NCI-H128 (cell line): ENCODE results near the gene MRPS34.
"Not testable (repeated sequence)": the region's sequence is repeated elsewhere in the genome, so short reads cannot be mapped to it uniquely, and the experiment has no call there.

Experiments
- DNase-seq: peaks from one replicate; lab custom pipeline; 2025; ENCODE audit not compliant: unreplicated experiment; lab: John Stamatoyannopoulos, UW

The MRPS34 gene

GRCh38 chr16:1757714-1758461 is 15.0 kb downstream of the MRPS34 start:
- no peak for DNase-seq

DNA sequence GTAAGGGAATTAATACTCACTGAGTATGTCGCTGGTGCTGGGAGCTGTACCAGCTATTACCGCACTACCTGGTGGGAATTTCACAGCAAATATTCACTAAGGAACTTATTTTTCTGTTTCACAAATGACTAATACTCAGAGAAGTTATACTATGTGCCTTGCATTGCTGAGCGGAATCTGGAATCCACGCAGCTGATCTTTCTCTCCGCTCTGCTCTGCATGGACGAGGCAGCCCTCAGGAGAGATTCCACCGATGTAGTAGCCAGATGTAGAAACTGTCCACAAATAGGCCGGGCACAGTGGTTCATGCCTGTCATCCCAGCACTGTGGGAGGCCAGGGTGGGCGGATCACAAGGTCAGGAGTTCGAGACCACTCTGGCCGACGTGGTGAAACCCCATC is 18.7 kb downstream of the MRPS34 start:
- no peak for DNase-seq

- DNase-seq: no peak
These were observed 20.1 kb downstream of the MRPS34 start for GRCh38 chr16:1752853-1753252.

GRCh38 chr16:1751946-1752345 is 21.0 kb downstream of the MRPS34 start:
- no peak for DNase-seq

GRCh38 chr16:1749152-1750117 is 23.5 kb downstream of the MRPS34 start:
- no peak for DNase-seq

- no peak for DNase-seq
These were observed 25.0 kb downstream of the MRPS34 start for GRCh38 chr16:1747934-1748333.

DNA sequence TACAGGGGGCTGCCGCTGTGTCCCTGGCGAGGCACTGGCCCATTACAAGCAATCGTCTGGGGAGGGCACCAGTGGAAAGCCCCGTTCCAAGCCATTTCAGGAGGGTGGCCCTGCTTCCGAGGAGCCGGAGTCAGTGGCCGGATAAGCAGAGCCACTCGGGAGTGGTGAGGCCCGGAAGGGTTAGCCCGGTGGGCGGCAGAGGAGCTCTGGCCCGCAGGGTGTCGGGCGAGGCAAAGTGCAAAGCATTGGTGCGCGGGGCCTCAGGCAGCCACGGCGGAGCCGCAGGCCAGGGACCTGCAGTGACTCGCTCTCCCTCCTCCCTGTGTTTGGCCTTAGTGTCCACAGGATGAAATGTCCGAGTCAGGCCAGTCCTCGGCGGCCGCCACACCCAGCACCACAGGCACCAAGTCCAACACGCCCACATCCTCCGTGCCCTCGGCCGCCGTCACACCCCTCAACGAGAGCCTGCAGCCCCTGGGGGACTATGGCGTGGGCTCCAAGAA is 26.2 kb downstream of the MRPS34 start:
- no peak for DNase-seq

GRCh38 chr16:1745900-1746692 is 26.8 kb downstream of the MRPS34 start:
- DNase-seq: no peak

GRCh38 chr16:1745181-1745899 is 27.6 kb downstream of the MRPS34 start:
- DNase-seq: no peak

DNA sequence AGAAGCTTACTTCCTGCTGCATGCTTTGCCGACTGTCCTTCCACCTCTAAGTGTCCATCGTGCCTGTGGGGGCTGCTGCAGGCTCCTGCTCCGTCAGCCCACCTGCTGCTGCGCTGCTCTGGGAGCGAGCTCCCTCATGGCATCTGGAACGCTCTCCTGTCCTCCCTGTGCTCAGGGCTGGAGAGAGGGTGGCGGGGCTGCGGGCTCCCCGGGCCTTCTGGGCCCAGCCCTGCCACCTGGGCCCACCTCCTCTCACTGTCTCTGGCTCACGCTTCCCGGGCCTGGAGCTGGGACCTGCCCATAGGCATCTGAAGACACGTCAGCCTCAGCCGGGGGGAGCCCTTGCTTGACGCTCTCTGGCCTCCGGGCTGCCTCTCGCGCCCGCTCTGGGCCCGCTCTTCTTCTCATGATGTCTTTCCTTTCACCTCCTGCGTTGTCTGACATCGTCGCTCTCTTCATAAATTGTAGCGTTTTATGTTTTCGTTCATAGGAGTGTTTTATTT is 28.5 kb downstream of the MRPS34 start:
- DNase-seq: no peak

DNA sequence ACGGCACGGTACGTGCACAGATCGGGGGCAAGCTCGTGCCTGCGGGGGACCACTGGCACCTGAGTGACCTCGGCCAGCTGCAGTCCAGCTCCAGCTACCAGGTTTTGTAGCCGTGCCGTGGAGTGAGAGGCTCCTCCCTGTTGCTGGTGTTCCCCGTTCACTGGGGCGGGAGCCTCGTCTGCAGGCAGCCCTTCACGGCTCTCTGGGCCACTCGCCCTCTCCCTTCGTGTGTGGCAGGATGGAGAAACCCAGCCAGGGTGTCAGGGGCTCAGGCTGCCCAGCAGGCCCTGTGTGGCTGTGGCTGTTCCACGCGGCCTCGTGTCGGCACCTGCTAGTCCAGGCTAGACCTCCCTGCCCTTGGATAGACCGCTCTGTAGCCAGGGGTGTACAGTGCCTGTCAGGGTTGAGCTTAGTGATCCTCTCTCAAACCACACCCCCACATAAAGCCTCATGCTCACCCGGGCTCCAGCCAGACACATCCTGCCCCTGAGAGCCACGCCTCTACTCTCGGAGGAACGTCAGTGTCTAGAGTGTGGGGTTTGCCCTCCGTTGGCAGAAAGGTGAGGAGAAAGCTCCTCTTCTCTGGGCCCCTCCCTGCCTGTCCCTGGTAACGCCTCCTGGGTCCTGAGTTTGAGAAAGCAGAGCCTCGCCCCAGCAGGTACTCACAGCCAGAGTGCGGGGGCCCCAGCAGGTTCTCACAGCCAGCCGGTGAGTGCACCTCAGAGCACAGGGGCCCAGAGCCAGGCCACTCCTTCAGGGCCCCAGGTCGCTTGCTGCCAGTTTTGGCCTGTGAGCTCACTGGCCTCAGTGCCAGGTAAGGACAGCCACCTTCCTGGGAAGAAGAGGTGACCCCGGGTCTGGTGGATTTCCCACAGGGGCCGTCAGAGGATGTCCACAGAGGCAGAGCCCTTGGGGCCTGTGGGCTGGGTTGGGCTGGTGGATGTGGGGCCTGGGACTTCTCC is 29.3 kb downstream of the MRPS34 start:
- DNase-seq: no peak

- DNase-seq: no peak
These were observed 31.3 kb downstream of the MRPS34 start for GRCh38 chr16:1741553-1742165.

DNA sequence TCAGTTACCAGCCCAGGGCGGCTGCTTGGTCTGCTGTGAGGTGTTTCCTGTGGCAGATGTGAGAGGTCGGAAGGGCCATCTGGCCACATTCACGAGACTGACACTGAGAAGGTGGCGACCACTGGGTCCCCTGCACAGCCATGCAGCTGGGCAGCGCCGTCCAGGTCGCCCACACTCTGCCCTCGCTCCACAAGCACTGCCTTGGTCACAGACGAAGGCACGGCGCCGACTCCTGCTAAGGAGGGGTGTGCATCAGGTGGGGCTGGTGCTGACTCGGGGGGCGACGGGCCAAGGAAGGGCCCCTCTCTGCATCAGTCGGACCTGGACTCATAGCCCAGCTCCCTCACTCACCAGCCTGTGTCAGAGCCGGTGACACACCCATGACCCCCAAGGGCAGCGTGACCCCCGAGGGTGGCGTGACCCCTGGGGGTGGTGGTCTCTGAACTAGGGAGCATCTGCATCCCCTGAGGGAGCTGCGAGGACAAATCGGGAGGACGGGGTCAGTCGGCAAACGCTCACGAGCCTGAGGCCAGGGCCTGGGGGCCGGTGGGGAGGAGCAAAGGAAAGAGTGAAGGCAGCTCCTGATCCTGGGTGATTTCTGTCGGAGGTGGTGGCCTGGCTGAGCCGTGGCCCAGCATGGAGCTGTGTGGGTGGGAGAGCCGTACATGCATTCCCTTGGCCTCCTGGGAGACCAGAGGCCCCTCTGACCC is 32.0 kb downstream of the MRPS34 start:
- DNase-seq: no peak

DNA sequence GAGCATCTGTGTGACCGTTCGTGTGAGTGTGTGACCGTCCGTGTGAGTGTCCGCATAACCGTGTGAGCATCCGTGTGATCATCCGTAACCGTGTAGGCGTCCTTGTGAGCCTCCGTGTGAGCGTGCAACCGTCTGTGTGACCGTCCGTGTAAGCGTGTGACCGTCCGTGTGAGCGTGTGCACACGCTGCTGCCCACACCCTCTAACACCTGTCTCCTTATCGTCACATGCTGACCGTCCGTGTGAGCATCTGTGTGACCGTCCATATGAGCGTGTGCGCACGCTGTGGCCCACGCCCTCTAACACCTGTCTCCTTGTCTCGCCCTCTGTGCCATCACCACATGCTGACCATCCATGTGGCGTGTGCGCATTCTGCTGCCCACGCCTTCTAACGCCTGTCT is 32.7 kb downstream of the MRPS34 start:
- no peak for DNase-seq

GRCh38 chr16:1734816-1735215 is 38.1 kb downstream of the MRPS34 start:
- no peak for DNase-seq

DNA sequence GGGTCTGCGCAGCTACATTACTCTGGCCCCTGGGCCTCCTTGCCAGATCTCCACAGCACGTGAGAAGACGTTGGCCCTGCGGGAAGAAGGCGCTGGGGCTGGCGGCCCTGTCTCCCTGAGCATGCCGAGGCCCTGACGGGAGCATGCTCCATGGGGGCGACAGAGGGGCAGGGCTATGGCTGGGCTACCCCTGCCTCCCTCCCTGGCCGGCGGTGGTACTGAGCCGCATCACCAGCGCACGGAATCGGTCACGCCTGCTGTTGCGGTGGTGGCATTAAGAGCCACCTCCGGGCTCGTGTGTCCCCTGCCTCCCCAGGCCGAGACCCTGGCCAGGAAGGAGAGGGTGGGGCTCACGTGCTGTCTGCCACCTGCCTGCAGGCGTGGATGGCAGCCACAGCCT is 38.8 kb downstream of the MRPS34 start:
- no peak for DNase-seq

GRCh38 chr16:1732551-1732987 is 40.4 kb downstream of the MRPS34 start:
- DNase-seq: not testable (repeated sequence)

DNA sequence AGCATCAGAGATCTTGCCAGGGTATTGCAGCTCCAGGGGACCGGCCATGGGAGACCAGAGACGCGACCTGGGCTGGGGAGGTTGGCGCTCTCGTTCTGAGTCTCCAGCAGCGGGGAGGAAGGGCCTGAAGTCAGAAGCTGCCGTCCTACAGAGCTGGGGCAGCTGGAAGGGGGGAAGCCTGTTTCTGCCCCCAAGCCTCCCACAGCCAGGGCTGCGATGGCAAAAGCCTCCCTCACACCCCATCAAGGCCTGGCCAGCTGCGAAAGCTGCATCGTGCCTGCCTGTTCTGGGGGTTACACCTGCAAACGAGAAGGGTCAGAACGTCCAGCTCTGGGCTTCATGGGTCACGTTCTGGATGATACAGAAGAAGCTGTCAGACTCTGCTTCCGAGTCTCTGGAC is 40.9 kb downstream of the MRPS34 start:
- DNase-seq: no peak
